Astrocyte of the hippocampus (primary cell): ENCODE results near the gene KIAA0930.
"Not testable (repeated sequence)": the region's sequence is repeated elsewhere in the genome, so short reads cannot be mapped to it uniquely, and the experiment has no call there.

Source experiments
- DNase-seq: peaks from one replicate; pipeline ENCODE4 v3.0.0; 2011; ENCODE audit warnings: low read depth, low spot score

The KIAA0930 gene

DNA sequence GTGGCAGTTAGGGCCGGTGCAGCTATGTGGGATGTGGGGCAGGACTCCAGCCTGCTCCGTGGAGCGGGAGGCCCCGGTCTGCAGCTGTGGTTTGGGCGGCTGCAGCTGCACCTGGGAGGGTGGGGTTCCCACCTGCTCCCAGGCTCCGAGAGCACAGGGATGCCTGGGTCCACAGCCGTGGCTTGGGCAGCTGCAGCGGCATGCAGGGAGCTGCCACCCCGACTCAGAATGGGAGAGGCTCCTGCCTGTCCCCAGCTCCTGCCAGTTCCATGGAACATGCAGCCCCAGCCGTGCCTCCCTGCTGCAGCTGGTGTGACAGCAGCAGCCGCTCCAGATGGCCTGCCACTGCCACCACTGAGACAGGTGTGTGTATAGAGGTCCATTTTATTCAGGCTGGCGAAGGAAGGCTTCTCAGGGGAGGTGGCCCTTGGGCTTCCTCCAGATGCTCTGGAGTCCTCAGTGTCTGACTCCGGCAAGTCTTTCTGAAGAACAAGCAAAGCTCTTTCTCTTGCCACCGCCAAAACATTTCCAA, 22.3 kb upstream of the KIAA0930 start:
- DNase-seq = no peak

DNA sequence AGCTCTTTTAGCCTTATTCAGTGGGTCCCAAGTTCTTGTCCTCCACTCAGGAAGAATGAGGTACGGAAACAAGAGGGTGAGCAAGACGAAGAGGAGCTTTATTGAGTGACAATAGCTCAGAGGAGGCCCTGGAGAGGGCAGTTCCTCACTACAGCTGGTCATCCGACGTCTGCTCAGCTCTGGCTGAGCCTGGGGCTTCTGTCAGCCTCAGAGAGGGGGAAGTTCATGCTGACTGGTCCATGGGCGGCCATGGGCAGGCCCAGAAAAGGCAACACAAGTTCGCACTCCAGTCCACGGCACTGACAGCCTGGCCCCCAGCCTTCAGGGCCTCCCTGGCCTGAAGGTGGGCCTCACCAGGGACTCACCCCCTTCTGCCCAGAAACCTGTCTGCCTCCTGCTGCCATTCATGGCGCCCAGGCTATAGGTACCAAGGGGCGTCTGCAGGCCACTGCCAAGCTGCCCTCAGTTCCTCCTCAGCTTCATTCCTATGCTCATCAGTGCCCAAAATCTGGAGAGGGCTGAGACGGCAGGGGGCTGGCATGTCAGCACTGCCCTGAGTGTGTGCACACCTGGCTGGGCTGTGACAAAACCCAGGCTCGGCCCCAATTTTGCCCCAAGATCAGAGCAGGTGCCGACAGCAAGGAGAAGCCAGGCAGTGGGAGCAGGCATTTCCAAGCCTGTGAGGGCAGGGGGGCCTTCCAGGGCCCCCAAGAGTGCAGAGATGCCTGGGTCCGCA, 21.7 kb upstream of the KIAA0930 start:
- no peak for DNase-seq

DNA sequence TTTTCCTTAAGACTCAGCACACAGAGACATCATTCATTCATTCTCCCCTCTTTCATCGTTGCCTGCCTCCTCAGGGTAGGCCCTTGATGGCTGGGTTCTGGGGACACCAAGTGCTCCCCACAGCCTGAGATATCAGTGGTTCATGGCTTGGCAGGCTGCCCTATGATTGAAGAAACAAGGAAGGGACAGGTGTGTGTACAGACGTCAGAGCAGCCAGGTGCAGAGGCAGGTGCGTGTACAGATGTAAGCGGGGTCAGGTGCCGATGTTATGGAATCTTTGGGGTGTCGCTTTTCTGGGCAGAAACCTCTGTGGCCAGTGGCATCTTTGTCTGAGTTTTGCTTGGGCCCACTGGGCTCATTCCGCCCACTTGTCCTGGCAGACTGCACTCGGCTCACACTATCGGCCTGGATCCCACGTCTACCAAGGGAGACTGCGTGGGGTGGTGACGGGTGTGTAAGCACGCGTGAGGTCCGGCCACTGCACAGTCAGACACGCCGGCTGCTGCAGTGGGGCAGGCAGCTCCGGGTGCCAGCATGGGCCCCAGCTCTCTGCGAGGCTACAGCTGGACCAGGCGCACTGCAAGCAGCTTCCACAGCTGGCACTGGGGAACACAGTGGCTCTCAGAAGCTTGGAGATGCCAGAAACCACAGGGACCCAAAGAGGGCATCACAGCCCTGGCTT, 20.9 kb upstream of the KIAA0930 start:
- no peak for DNase-seq

DNA sequence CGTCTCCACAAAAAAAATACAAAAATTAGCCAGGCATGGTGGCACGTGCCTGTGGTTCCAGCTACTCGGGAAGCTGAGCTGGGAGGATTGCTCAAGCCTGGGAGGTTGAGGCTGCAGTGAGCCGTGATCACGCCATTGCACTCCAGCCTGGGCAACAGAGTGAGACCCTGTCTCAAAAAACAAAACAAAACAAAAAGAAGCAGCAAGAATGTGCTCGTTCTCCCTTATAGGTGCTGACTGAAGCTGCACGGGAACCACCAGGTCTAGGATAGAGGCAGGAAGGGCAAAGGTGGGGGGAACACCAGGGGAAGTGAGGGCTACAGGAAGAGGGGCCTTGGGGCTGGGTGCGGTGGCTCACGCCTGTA, 19.7 kb upstream of the KIAA0930 start:
- not testable (repeated sequence) for DNase-seq

DNA sequence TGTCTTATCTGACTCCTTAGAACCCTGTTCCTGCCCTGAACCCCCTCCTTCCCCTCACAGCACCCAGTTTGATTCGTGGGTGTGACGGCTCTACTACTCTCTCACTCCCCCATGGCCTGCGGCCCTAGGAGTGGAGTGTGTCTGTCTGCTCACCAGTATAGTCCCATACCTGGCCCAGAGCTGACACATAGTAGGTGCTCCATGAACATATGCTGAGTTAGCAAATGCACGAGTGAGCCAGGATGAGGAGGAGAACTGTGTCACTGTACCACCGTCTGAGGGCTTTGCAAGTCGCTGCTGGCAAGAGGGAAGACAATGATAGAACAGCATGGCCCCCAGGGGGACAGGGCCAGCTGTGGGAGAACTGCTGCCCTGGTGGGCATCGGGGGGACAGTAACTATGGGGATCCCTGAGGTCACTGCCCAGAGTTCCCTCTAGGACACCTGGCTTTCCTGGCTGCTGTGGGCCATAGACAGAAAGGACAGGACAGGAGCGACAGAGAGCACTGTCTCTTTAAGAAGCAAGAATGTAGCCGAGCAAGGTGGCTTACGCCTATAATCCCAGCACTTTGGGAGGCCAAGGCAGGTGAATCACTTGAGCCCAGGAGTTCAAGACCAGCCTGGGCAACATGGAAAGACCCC, 19.2 kb upstream of the KIAA0930 start:
- DNase-seq = no peak

DNA sequence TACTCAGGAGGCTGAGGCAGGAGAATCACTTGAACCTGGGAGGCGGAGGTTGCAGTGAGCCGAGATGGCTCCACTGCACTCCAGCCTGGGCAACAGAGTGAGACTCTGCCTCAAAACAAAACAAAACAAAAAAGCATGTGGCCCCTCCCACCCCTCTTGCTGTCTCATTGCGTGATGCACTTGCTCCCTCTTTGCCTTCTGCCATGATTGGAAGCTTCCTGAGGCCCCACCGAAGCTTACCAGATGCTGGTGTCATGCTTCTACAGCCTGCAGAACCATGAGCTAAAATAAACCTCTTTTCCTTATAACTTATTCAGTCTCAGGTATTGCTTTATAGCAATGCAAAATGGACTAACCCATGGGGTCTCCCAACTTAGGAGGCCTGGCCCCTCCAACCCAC, 17.2 kb upstream of the KIAA0930 start:
- DNase-seq = not testable (repeated sequence)

DNA sequence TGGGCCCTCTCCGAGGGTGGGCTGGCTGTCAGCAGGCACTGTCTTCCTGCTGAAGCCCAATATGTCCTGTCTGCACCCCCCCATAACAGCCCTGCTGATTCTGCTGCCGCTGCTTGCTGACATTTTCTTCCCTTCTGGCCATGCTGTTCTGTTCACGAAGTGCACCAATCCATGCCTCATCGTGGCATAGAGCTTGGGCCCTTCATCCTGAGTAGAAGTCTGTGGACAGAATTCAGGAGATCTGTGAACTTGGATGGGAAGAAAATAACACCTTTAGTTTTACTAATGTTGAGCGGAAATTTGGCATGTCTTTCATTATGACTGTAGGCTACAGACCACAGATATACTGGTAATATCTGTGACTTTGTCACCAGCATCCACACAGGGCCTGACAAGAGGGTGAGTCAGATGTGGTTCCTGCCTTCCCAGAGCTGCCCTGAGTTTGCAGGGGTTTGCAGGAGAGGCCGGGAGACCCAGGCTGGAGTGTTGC, 14.1 kb upstream of the KIAA0930 start:
- DNase-seq = peak; percentile 47

DNA sequence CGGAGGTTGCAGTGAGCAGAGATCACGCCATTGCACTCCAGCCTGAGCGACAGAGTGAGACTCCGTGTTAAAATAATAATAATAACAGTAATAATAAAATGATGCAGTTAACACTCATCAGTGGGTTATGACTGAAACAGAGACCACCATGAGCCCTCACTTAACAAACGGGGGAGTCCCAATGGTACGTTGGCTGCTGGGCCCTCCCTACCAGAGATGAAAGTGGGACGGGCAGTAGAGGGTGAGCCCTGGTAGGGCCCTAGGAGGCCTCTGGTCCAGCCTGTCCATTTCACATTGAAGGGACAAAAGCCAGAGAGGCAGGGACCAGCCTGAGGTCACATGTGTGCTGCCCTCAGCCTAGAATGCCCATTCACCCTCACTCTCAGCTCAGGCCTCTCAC, 13.7 kb upstream of the KIAA0930 start:
- no peak for DNase-seq

DNA sequence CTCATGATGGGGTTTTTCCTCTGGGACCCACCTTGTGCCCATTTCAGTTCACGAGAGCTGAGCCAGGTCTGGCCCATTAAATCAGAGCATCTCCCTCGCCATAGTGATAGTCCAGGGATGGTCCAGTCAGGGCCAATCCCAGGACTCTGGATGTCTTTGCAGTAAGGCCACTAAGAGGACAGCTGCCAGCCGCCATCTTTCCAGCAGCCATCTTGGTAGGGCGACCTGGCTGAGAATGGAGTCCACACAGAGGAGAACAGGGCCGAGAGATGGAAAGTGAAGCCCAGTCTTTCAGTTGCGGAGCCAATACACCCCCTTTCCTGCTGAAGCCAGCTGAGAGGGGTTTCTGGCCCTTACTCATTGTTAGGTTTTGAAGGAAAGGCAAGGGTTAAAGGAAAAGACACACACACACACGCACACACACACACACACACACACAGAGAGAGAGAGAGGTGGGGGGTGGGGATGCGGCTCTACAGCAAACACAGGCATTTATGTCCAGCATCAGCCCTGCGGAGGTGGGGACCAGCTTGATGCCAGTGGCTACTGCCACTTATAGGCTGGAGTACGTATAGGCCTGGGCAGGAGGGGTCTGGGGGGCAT, 12.4 kb upstream of the KIAA0930 start:
- no peak for DNase-seq

DNA sequence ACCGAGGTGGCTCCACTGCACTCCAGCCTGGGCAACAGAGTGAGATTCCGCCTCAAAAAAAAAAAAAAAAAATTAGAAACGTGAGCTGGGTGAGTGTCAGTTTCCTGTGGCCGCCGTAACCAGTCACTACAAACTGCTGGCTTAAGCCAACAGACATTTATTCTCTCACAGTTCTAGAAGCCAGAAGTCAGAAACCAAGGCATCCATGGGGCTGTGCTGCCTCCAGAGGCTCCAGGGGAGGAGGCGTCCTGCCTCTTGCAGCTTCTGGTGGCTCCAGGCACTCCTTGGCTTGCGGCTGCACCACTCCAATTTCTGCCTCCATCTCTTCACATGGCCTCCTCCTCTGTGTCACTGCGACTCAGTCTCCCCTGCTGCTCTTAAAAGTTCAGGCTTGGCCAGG, 11.1 kb upstream of the KIAA0930 start:
- DNase-seq = no peak

DNA sequence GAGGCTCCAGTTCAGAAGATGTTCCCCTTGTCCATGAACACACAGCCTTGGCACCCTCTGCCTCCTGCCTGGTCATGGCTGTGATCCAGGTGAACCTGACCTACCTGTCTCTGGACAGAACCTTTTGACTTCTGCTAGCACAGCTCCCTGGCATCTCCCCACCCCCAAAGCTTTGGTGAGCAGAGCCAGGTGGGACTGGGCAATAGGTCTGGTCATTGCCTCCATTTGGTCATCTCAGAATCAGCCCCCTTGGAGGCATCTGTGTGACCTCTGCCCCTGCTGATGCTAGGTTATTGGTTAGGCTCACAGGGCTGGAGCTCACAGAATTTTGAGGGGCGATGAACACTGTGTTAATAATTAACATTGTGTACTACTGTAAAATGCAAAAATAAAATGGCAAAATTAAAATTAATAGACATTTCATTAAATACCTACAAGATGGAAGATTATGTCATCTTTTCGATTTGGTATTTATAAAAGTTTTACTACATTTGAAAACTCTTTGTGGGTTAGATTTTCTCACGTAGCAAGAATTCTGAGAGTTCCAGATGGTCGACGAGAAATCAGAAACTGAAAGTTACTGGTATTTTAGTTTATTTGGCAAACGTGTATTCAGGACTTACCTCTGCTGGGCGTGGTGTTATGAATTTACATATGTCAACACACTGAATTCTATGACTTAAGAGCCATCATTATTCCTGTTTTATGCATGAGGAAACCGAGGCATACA, 8.3 kb upstream of the KIAA0930 start:
- DNase-seq = no peak

DNA sequence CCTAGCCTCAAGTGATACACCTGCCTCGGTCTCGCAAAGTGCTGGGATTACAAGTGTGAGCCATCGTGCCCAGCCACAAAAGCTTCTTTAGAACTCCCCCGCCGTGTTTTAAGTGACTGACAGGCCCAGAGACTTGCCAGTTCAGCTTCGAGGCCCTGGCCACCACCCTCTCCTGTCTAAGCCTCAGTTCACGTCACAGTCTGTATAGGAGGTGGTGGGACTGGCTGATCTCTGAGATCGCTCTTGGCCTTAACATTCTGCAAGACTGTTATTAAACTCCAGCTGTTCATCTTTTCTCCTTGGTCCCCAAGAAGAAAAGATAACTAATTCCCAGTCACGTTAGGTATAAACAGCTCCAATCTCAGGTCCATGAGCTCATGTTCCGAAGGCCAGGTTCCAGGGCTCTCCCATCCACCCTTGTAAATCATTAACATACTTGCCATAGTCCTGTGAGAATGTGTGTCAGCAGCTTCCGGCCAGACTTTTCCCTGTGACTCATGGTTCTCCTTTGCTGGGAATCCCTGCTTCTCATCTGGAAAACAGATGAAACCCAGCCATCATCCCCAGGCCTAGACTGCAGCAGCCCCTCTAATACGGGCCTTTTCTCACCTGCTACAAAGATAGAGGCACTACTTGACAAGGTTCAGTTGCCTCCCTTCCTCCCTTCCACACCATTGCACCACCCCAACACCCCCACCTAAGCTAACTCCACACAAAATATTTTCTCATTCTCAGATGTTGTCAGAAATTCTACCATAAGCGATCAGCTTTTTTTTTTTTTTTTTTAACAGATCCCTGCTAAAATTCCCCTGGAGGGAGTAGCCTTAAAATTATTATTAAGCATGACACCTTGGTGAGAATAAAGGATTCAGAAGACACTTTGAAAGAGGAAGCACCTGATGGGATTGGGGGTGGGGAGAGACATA, 5.6 kb upstream of the KIAA0930 start:
- DNase-seq = peak; percentile 93

DNA sequence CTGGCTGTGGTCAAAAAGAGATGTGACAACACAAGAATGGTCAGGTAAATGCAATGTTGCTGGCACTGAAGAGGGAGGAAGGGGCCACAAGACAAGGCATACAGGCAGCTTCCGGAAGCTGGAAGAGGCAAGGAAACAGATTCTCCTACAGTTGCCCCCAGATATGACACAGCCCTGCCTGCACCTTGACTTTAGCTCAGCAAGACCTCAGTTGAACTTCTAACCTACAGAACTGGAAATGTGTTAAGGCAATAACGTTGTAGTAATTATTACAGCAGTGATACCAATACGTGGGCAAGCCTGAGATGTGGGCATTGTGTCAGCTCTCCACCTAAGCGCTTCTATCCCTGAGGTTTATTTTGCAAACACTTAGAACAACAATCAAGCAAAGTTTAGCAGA, 4.2 kb upstream of the KIAA0930 start:
- DNase-seq = no peak

DNA sequence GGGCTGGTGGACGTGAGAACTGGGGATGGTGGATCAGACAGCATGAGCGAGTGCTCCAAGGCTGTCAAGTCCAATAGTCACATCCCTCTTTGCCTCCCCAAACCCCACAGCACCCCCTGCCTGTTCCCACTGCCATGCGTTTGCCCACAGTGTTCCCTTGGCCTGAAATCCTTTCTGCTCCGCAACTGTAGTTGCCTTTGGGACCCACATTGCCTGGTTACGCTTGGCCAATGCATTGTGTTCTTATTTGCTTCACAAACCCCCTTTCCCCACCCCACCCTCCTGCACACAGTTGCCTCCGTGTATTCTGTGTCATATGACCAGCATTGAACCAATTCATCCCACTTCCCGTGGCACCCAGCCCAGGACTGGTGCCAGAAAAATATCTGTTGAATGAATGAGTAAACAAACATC, 2.1 kb upstream of the KIAA0930 start:
- no peak for DNase-seq

DNA sequence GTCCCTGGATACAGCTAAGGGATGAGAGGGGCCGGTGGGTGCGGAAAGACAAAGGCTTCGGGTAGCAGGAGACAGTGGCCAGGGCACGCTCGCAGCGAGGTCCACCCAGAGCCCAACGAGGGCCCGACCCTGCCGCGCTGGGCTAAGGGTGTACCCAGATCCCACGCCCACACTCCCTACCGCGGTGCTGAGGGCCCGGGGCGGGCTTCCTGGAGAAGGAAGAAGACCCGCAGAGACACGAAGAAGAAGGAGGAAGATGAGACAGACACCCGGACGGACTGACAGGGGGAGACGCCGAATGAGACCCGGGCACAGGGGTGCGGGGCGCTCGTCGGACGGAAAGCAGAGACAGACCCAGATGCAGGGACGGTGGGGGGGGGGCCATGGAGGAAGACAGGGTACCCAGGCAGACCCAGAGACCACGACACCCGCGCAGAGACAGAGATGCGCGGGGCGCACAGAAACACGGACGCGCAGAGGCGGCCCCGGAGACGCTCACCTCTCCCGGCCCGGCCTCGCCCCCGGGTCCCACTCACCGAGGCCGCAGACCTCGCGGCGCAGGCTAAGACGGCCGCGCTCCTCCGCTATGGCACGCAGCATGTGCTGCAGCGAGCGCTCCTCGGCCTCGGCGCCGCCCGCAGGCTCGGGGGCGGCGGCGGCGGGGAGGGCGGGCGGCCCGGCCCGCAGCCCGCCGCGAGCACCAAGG, 437 bp downstream of the KIAA0930 start:
- DNase-seq = peak; percentile 66

DNA sequence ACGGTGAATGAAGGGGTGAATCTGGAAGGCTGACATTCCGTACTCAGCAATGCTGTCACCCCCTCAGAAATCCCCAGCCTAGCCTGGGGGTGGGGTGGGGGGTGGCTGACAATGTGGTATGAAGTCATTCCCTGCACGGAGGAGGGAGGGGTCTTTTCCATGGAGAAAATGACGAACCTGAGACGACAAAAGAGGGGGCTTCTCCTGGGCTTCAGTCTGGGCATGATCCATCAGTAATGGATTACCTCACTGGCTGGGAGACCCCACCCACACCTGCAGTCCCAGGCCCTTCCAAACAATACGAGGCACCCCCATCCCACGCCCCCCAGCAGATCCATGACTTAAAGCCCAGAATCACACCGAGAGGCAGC, 1.0 kb downstream of the KIAA0930 start:
- no peak for DNase-seq

DNA sequence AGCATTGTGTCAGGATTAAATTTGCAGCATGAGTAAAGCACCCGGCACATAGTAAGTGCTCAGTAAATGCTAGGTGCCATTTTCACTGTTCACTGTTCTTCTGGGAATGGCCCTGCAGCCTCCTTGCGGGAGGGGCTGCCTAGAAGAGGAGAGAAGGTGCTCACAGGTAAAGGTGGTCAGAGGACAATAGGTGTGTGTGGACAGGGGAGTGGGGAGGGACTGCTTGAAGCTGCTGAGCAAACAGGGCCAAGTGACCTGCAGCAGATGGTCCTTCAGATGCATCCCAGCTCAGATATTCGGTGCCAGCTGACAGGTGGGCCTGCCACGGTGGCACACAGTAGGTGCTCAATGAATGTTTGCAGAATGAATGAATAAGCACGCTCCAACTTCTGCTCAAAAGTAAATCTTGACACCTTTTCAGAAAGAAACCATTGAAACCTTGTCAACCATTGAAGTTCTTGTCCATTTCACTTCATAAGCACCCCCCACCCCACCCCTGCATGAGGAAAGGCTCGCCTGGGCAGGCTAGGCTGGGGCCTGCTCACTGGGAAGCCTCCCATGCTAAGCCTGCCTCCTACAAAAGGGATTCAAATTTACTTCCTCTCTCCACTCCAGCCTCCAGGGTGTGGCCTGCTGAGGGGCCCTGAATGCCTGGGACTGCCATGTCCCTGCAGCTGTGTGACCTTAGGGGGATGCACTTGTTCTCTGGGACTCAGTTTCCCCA, 1.6 kb downstream of the KIAA0930 start:
- no peak for DNase-seq

DNA sequence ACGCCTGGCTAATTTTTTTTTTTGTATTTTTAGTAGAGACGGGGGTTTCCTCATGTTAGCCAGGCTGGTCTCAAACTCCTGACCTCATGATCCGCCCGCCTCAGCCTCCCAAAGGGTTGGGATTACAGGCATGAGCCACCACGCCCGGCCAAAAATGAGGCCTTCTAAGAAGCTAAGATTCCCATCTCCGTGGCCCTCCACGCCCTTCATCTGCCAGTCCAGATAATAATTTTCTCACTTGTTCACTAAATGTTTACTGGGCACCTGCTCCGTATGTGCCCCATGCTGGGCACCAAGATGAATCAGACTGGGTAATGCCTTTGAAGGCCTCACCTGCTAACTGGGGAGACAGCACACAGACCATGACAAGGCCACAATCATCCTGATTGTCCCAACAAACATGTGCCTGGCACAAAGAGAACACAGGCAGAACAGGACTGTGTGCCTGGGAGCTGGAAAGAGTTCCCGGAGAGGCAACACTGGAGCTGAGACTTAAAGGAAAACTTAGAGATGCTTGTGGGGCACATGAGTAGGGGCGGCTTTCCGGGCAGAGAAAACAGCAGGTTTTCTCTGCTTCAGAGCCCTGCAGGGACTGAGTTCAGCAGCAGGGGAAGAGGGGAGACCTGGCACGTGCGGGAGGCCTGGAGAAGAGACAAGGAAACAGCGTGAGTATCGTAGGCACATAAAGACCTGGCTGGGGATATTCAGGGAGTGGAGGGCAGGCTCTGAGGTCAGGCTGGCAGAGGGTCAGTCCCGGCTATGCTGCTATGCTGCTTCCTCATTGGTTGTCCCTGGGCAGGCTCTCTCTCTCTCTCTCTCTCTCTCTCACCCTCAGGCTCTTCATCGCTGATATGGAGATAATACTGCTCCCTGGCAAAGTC, 2.4 kb downstream of the KIAA0930 start:
- DNase-seq = no peak
